Bronchial smooth muscle cell (primary cell): ENCODE results near the gene TMPRSS6. TPM values are rescaled to one million over a fixed set of nuclear protein-coding genes. Genes with fewer than 3 reads are reported as not detected.

ENCODE experiments used
- total RNA-seq: library from RNA; depleted of rRNA; stranded (reverse); fragments of >200 nt; gene quantifications from 2 replicates; pipeline ENCODE4 v1.2.1, GENCODE V29; 2014

Gene TMPRSS6
- total RNA-seq = not detected in 2 replicates

DNA sequence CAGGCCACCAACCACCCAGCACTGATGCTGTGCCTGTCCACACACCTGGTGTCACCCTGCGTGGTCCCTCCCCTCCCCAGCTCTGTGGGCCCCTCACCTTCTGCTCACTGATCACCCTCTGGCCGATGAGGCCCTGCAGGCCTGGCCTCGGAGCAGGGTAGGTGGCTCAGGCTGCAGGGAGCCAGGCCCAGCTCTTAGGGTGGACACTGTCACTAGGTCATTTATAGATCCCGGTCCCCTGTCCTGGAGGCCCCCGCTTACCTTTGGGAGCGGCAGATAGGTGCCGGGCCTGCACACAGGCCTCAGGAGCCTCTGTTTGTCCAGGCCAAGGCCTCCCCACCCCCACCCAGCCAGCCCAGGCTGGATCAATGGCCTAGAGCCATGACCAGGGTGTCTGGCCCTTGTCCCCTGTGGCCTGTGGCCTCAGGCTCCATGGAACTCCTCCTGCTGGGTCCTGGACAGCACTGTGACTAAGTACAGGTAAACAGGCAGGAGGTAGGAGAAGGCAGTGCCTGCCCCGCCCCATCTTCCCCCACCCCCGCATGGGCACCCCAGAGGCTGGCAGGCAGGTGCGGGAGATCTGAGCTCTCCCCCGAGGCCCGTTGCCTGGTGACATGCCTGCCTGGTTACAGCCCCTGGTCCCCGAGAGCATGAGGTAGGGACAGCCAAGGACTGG, at the start of gene TMPRSS6:
Gene TMPRSS6 (minus strand): TSS at position 472 of the 676 bp plus-strand sequence. CDS start 6,296 bp downstream, outside the sequence.

DNA sequence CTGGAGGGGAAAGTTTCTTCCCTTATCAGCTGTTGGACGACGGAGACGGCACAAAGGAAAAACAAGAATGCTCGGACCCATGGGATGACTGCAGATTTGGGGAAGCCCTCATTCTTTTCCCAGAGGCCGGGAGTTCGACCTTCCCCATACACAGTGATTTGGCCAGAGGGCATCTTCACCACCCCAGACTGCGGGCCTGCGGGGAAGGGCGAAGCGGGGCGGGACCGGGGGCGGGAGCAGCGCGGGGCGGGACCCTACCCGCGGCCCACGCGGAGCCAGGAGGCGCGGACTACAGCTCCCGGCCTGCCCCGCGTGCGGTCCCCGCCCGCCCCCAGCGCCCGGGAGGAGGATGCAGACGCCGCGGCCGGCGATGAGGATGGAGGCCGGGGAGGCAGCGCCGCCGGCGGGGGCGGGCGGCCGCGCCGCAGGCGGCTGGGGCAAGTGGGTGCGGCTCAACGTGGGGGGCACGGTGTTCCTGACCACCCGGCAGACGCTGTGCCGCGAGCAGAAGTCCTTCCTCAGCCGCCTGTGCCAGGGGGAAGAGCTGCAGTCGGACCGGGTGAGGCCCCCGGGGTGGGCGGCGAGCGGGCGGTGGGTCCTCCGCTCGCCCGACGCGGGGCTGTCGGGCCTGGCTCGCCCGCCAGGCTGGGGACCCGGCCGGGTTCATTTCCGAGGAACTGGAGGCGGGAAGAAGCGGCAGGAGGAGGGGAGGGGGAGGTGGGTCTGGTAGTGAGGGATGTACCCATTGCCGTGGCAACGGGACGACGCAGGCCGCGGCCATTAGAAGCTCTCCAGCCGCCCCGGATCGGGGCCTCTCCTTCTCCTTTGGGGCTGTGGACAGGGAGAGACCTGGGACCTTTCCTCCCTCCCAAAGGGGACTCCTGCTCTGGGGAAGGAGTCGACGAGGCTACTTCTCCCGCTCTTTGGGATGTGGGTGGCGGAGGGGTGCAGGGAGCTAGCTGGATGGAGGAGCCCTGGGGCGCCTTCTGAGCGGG, 57.8 kb downstream of the TMPRSS6 start, which contains the start of gene KCTD17:
Gene KCTD17 (plus strand): TSS at position 352 of the 995 bp plus-strand sequence. CDS start 19 bp downstream, at position 371.

DNA sequence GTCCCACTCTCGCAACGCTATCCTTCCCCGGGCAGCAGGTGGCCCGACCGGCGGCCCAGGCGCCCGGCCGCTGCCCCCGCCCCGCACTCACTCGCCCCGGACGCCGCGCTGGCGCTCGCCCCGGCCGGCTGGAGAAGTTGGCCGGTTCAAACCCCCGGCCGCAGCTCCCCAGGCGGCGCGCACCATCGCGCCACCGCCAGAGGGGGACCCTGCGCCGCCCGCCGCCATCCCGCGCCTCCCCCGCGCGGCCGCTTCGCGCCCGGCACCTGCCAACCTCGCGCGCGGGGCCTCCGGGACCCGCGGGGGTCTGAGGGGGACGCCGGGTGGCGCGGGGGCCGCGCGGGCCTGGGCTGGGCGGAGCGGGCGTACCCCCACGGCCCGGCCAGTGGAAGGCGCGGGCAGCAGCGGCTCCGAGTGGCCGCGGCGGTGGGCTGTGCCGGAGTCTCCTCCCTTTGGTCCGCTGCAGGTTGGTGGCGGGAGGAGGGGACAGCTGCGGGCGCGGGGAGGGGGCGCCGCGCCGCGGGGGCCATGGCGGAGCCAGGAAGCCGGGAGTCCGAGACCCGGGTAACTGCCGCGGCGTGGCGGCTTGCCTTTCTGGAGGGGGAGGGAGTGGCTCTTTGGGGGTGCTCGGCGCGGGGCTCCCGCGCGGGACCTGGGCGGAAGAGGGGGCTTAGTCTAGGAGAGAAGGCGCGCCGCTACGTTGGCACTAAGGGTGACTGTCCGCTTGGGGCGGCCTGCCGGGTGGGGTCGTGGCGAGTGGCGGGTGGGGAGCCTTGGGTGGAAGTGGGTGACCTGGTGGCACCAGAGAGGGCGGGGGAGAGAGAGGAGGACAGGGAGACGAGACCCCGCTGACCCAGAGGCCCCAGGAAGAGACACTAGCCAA, 90.0 kb downstream of the TMPRSS6 start, which contains the start of the genes MPST and TST:
Gene MPST (plus strand): TSS at position 434 of the 883 bp plus-strand sequence. CDS start 95 bp downstream, at position 529.
Gene TST (minus strand): TSS at position 139 of the 883 bp plus-strand sequence. CDS start 715 bp downstream, outside the sequence.

Other genes with a start within 250 kb of the TMPRSS6 start
- not detected in 2 replicates for gene NCF4, start 248.7 kb downstream of the TMPRSS6 start, total RNA-seq
- gene CSF2RB, start 196.1 kb downstream of the TMPRSS6 start, total RNA-seq = under 0.01 TPM in 1 of 2 replicates, not detected in the other
- 10.5 and 16.4 TPM in 2 replicates for gene TST, start 90.3 kb downstream of the TMPRSS6 start, total RNA-seq
- gene MPST, start 90.0 kb downstream of the TMPRSS6 start, total RNA-seq = 26.4 and 34.7 TPM in 2 replicates
- 24.3 and 30.4 TPM in 2 replicates for gene KCTD17, start 58.0 kb downstream of the TMPRSS6 start, total RNA-seq
- not detected in 2 replicates for gene IL2RB, start 40.2 kb upstream of the TMPRSS6 start, total RNA-seq
- 2.7 and 4.3 TPM in 2 replicates for gene C1QTNF6, start 78.5 kb upstream of the TMPRSS6 start, total RNA-seq
- 0.09 and 0.16 TPM in 2 replicates for gene SSTR3, start 102.8 kb upstream of the TMPRSS6 start, total RNA-seq
- gene RAC2, start 134.6 kb upstream of the TMPRSS6 start, total RNA-seq = 0.34 and 5.0 TPM in 2 replicates
- gene CYTH4, start 172.8 kb upstream of the TMPRSS6 start, total RNA-seq = 0.26 and 0.32 TPM in 2 replicates